HG02798 (cell line): ENCODE data around the gene ACSS1.

Experiments used
- ATAC-seq: cut with Tn5 transposase; IDR thresholded peaks from one replicate; pipeline ENCODE4 v1.9.1; 2021; ENCODE audit warnings: mild to moderate bottlenecking; ENCODE audit not compliant: unreplicated experiment, poor library complexity

ACSS1 gene

GRCh38 chr20:24963672-24964505 is 94.0 kb downstream of the ACSS1 start:
- ATAC-seq = no peak

GRCh38 chr20:24962510-24962909 is 95.4 kb downstream of the ACSS1 start:
- ATAC-seq = no peak

GRCh38 chr20:24962182-24962492 is 95.8 kb downstream of the ACSS1 start:
- ATAC-seq = no peak

GRCh38 chr20:24961384-24962181 is 96.4 kb downstream of the ACSS1 start:
- no peak for ATAC-seq

DNA sequence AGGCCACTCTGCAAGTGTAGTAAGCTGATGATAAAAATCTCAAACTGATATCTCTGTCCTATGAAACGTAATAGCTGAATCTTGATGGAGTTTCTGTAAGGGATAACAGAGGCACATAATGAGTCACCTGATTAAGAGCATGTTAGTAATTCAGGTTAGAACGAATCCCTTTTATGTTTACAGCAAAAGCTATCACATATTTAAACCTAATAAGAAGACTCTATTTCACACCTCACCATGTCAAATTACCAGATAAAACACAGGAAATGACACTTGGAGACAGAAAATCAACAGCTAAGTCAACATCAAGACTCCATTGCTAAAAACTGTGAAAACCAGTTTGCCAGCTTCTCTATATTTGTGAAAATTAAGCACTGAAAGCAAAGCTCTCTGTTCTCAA is 97.1 kb downstream of the ACSS1 start:
- no peak for ATAC-seq

- no peak for ATAC-seq
Observed at GRCh38 chr20:24960302-24960801, 97.6 kb downstream of the ACSS1 start.

DNA sequence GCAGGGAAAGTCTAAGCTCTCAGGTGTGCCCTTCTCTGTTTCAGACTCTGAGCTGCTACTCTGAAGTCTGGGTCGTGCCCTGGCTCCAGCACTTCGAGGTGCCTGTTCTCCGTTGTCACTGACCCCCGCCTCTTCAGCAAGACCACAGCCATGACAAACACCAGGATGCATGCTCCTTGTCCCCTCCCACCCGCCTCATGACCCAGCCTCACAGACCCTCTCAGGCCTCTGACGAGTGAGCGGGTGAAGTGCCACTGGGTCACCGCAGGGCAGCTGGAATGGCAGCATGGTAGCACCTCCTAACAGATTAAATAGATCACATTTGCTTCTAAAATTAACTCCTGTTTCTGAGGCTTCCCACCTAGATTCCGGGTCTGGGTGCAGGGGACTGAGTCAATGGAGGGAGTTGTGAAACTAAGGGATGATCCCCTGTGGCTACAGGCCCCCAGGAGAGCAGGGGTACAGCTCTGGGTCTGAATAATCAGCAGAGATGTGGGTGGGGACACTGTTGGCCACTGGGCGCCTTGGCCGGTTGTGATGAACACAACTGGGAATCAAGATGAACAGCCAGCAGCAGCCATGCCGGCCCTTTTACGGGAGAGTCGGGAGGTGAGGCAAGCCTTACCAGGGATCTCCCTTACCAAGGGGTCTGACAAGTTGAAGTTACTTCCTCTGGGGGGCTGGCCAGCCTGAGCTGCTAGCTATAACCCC is 98.2 kb downstream of the ACSS1 start:
- ATAC-seq = no peak

DNA sequence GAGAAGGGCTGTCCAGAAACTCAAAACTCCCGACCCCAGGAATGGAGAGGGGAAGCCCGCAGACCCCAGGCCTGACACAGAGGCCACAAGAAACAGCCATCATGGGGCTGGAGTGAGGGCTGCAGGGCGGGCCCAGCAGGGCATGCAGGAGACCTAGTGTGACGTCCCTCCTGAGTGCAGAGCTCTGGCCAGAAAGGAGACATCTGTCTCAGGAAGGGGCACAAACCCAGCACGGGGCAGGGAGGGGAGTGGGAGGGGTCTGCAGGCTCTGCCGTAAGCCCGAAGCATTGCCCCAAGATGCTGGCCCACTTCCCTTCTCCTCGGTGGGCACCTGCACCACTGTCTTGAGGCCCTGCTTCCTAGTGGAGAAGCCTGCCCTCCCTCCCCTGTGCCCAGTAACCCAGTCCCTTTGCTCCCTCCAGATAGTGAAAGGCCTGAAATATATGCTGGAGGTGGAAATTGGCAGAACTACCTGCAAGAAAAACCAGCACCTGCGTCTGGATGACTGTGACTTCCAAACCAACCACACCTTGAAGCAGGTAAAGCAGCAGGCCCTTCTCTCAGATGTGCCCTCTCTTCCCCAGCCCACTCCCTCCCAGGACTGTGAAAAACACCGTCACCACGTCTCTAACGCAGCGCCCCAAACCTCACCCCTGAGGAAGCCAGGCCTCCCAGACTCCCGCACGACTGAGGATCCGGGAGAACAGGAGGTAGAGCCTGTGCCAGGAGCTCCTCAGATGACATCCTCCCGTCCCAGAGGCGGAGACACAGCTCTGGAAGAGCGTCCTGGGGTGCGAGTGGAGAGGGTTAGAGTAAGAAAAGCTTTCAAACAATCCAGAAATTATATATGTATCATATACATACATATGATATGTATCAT is 99.2 kb downstream of the ACSS1 start:
- ATAC-seq = no peak

- ATAC-seq = no peak
Observed at GRCh38 chr20:24957326-24958016, 100.5 kb downstream of the ACSS1 start.
